Gastrocnemius medialis (tissue), 4 donors: ENCODE results near the gene TMEM169. TPM values are rescaled to one million over a fixed set of nuclear protein-coding genes. Genes with fewer than 3 reads are reported as not detected.

ENCODE experiments used
- ATAC-seq, 2 donors: fragments of 150-250 bp; one replicate each; pipeline ENCODE4 v1.9.1; 2016
- DNase-seq, 2 donors: peaks; one replicate each; pipeline ENCODE4 v3.0.0-alpha.2; 2019
- H3K27ac ChIP-seq, 4 donors: fragments of 200-600 bp; sonication (generic); 1 replicate in 1 of 4; 2 replicates in 3 of 4; pipeline ENCODE4 v1.5.1; 2016 to 2018; ENCODE audit warnings: mild to moderate bottlenecking in 2 of 4, moderate library complexity in 1 of 4
- H3K27me3 ChIP-seq, 3 donors: fragments of 200-600 bp; sonication (generic) in 2 of 3; 1 replicate in 1 of 3; 2 replicates in 2 of 3; pipeline versions ENCODE4 v1.5.1 to v1.6.0; 2016 to 2019; ENCODE audit warnings: mild to moderate bottlenecking in 1 of 3, moderate library complexity in 1 of 3
- H3K36me3 ChIP-seq, 2 donors: fragments of 200-600 bp; sonication (generic) in 1 of 2; one replicate each; pipeline ENCODE4 v1.5.1; 2017 to 2018
- H3K4me1 ChIP-seq, 2 donors: fragments of 200-600 bp; sonication (generic) in 1 of 2; one replicate each; pipeline ENCODE4 v1.5.1; 2016 to 2017; ENCODE audit warnings: mild to moderate bottlenecking in 2 of 2
- H3K4me3 ChIP-seq, 4 donors: fragments of 200-600 bp; sonication (generic) in 3 of 4; 1 replicate in 1 of 4; 2 replicates in 3 of 4; pipeline ENCODE4 v1.5.1; 2016 to 2019; ENCODE audit warnings: mild to moderate bottlenecking in 2 of 4
- H3K9me3 ChIP-seq, 3 donors: fragments of 200-600 bp; sonication (generic) in 2 of 3; 1 replicate in 1 of 3; 2 replicates in 2 of 3; pipeline ENCODE4 v1.5.1; 2016 to 2019
- POLR2A ChIP-seq, 2 donors: fragments of 450-650 bp; IDR thresholded peaks; one replicate each; pipeline ENCODE4 v1.6.1; 2017; ENCODE audit warnings: antibody characterized with exemption in 2 of 2, mild to moderate bottlenecking in 2 of 2, moderate library complexity in 2 of 2
- in situ Hi-C, 4 donors: fragments of 200-750 bp; cut with MboI; loops; one replicate each; pipeline versions ENCODE4 v1.15.0 to v1.8.0; 2017; ENCODE audit warnings: low sequenced_read_pairs in 4 of 4
- intact Hi-C: fragments of 100-400 bp; cut with DNase I; formaldehyde crosslinking; loops from one replicate; pipeline ENCODE4 v1.15.1; 2023; ENCODE audit warnings: low total_unique reads
- total RNA-seq, 4 donors: library from RNA; depleted of rRNA; stranded (reverse); fragments of >200 nt; gene quantifications; one replicate each; pipeline versions ENCODE4 v1.1.0 to v1.2.3, GENCODE V29; 2016
- TF ChIP-seq, protein P1 (sequence below), 5 experiments: fragments of 450-650 bp in 3 of 5; fragments of 200-600 bp in 2 of 5; sonication (generic) in 2 of 5; IDR thresholded peaks in 4 of 5; conservative IDR thresholded peaks in 1 of 5; 1 replicate in 4 of 5; 2 replicates in 1 of 5; pipeline ENCODE4 v1.5.1; 2016 to 2019; ENCODE audit warnings: antibody characterized with exemption in 5 of 5, mild to moderate bottlenecking in 3 of 5, moderate library complexity in 3 of 5

The TMEM169 gene
- total RNA-seq, 4 donors from 2014 or later = not detected

DNA sequence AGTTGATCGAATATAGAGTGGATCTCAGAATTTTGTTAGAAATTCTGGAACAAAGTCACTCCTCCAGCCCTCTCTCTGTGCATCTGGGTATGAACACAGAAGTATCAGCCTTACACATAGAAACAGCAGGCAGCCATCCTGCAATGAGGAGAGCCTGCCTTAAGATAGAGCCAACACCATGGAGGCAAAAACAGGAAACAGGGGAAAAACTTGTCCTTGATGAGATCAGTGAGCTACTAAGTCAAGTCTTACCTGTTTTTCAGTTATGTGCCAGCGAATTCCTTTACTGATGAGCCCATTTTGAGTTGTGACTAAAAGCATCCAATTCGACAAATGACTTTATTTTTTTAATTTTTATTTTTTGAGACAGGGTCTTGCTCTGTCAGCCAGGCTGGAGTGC, 41.8 kb upstream of the TMEM169 start:
- Histone ChIP-seq H3K4me1 (no peaks in the 10 kb centered on the region), H3K27me3 (no peaks in the 10 kb centered on the region), H3K9me3 (no peaks in the 10 kb centered on the region), H3K4me3 (no peak overlapping the region), H3K36me3 (no peaks in the 10 kb centered on the region), H3K27ac (no peak overlapping the region)
- intact Hi-C loops = loop anchor here (10.0 kb wide), 1 partner anchor 1675 kb away; no protein-coding TSS in a partner anchor
- in situ Hi-C loops = loop anchor here (25.0 kb wide), 1 partner anchor 622 kb away; no protein-coding TSS in a partner anchor
- no peak for DNase-seq
- ATAC-seq = no peak
- TF ChIP-seq, protein P1, sequence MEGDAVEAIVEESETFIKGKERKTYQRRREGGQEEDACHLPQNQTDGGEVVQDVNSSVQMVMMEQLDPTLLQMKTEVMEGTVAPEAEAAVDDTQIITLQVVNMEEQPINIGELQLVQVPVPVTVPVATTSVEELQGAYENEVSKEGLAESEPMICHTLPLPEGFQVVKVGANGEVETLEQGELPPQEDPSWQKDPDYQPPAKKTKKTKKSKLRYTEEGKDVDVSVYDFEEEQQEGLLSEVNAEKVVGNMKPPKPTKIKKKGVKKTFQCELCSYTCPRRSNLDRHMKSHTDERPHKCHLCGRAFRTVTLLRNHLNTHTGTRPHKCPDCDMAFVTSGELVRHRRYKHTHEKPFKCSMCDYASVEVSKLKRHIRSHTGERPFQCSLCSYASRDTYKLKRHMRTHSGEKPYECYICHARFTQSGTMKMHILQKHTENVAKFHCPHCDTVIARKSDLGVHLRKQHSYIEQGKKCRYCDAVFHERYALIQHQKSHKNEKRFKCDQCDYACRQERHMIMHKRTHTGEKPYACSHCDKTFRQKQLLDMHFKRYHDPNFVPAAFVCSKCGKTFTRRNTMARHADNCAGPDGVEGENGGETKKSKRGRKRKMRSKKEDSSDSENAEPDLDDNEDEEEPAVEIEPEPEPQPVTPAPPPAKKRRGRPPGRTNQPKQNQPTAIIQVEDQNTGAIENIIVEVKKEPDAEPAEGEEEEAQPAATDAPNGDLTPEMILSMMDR (IDR thresholded peaks at IDR 0.05 in 4 of 5, conservative IDR thresholded peaks at IDR 0.05 in 1 of 5) = no peak
- no peak for TF ChIP-seq POLR2A (IDR thresholded peaks at IDR 0.05)

DNA sequence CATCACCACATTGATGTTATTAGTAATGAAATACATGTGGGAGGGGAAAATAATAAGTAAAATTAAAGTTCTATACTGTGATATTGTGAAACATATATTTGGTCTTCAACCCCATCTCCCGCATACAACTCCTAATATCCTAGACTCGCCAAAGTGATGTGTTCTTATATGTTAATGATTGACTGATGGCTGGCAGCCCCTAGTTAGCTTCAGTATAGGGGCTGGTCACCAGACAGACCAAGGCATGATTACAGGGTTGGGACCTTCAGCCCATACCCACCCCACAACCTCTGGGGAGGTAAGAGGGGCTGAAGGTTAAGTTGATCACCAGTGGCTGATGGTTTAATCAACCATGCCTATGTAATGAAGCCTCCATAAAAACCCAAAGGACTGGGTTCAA, 40.3 kb upstream of the TMEM169 start:
- H3K4me3 ChIP-seq = no peak overlapping the region
- ATAC-seq (no peak), DNase-seq (no peak)
- H3K9me3 ChIP-seq = no peaks in the 10 kb centered on the region
- in situ Hi-C loops (loop anchor here (25.0 kb wide), 1 partner anchor 621 kb away; no protein-coding TSS in a partner anchor), intact Hi-C loops (no loop called here)
- H3K4me1 ChIP-seq = no peaks in the 10 kb centered on the region
- no peak for TF ChIP-seq POLR2A (IDR thresholded peaks at IDR 0.05)
- TF ChIP-seq, protein P1 (IDR thresholded peaks at IDR 0.05 in 4 of 5, conservative IDR thresholded peaks at IDR 0.05 in 1 of 5) = no peak
- no peak overlapping the region for H3K27ac ChIP-seq
- no peaks in the 10 kb centered on the region for H3K27me3 ChIP-seq
- no peaks in the 10 kb centered on the region for H3K36me3 ChIP-seq

DNA sequence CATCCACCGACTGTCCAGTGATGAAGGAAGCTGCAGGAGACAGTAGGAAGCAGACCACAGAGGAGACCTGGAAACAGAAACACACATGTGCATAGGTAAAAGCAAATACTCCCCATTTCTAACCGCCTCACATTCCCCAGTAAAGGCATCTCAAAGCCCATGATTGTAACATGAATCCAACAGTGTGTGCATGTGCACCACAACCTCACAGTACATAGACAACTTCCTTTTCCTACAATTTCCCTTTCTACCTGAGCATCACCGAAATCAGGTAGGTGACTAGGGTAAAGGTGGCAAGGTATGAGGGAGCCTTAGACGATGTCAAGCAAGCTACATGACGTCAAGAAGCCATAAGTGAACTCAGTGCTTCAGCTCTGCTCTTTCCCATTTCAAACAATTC, 37.8 kb upstream of the TMEM169 start:
- H3K4me1 ChIP-seq = no peaks in the 10 kb centered on the region
- TF ChIP-seq, protein P1 (IDR thresholded peaks at IDR 0.05 in 4 of 5, conservative IDR thresholded peaks at IDR 0.05 in 1 of 5) = no peak
- TF ChIP-seq POLR2A (IDR thresholded peaks at IDR 0.05) = no peak
- no peaks in the 10 kb centered on the region for H3K36me3 ChIP-seq
- H3K4me3 ChIP-seq = no peak overlapping the region
- intact Hi-C loops = no loop called here
- DNase-seq = no peak
- in situ Hi-C loops = loop anchor here (25.0 kb wide), 1 partner anchor 618 kb away; no protein-coding TSS in a partner anchor
- no peaks in the 10 kb centered on the region for H3K9me3 ChIP-seq
- H3K27ac ChIP-seq = no peak overlapping the region
- no peaks in the 10 kb centered on the region for H3K27me3 ChIP-seq
- ATAC-seq = no peak

DNA sequence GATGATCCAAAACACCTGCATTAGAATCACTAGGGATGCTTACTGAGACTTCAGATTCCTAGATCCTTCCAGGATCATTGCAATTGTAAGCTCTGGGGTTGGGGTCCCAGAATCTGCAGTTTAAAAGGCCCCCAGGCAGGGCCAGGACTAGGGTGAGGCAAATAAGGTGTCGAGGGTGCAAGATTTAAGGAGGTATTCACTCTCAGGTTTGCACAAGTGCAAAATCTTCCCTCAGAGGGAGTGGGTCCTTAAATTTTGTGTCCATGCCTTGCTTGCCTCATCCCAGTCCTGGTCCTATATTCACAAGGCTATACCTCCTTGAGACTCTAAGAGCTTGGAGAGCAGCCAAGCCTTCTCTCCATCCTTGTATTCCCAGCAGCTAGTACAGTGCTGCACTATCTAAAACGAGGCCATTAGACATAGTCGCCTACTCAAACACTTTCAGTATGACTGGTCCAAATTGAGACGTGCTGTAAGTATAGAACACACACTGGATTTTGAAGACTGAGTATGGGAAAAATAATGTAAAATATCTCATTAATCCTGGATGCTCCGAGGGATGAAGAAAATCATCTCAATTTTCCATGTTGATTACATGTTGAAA, 36.7 kb upstream of the TMEM169 start:
- no peak for ATAC-seq
- no peak for DNase-seq
- intact Hi-C loops = no loop called here
- Histone ChIP-seq H3K9me3 (no peaks in the 10 kb centered on the region), H3K4me3 (no peak overlapping the region), H3K27ac (no peak overlapping the region), H3K4me1 (no peaks in the 10 kb centered on the region), H3K36me3 (no peaks in the 10 kb centered on the region), H3K27me3 (no peaks in the 10 kb centered on the region)
- in situ Hi-C loops = loop anchor here (25.0 kb wide), 1 partner anchor 617 kb away; no protein-coding TSS in a partner anchor
- no peak for TF ChIP-seq POLR2A (IDR thresholded peaks at IDR 0.05)
- TF ChIP-seq, protein P1 (IDR thresholded peaks at IDR 0.05 in 4 of 5, conservative IDR thresholded peaks at IDR 0.05 in 1 of 5) = no peak
